ENCODE measurements around the gene MYCL. TPM values are rescaled to one million over a fixed set of nuclear protein-coding genes. Genes with fewer than 3 reads are reported as not detected.

MYCL gene
- total RNA-seq, 1 experiment from 2014 or later, result 31.0 TPM

DNA sequence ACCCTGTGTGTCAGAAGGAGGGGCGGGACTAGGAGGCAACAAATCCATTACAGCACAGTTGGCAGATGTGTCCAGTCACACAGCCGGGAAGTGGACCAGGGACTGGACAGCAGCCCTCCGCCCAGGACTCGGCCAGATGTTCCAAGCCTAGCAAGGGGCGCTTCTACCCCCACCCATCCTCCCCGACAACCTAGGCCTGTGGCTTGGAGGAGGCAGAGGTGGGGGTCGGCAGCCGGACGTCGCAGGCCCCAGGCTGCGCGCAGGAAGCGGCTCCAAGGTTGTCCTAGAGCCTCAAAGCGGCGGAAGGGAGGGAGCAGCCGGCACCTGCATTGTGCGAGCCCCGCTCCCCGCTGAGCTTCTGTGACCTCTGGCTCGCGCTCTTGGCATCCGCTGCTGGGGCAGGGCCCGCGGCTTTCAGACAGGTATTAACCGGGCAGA lies 20.6 kb upstream of the MYCL start (continued):
- TF ChIP-seq, protein P1, sequence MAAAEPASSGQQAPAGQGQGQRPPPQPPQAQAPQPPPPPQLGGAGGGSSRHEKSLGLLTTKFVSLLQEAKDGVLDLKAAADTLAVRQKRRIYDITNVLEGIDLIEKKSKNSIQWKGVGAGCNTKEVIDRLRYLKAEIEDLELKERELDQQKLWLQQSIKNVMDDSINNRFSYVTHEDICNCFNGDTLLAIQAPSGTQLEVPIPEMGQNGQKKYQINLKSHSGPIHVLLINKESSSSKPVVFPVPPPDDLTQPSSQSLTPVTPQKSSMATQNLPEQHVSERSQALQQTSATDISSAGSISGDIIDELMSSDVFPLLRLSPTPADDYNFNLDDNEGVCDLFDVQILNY (CRISPR knock-in tag; IDR thresholded peaks at IDR 0.05), result peak; percentile 75; the same call in 1 of the 2 replicates
- TF ChIP-seq TEAD1 (CRISPR knock-in tag; IDR thresholded peaks at IDR 0.05) (peak; percentile 92; the same call in 1 of the 2 replicates), ETV6 (CRISPR knock-in tag; IDR thresholded peaks at IDR 0.05) (peak; percentile 94), CREM (CRISPR knock-in tag; IDR thresholded peaks at IDR 0.05) (peak; percentile 77; the same call in 1 of the 2 replicates), OVOL2 (CRISPR knock-in tag; IDR thresholded peaks at IDR 0.05; ENCODE audit: borderline replicate concordance) (no peak), ZNF138 (CRISPR knock-in tag; conservative IDR thresholded peaks at IDR 0.05) (0 out of 2 replicates have a peak, but pooled peaks have one; percentile 43), ZNF219 (CRISPR knock-in tag; IDR thresholded peaks at IDR 0.05; ENCODE audit: borderline replicate concordance) (no peak), ZNF317 (CRISPR knock-in tag; IDR thresholded peaks at IDR 0.05; ENCODE audit: borderline replicate concordance, low read depth) (no peak), IRF2 (CRISPR knock-in tag; IDR thresholded peaks at IDR 0.05; ENCODE audit: borderline replicate concordance, low read depth) (no peak), MXD4 (CRISPR knock-in tag; IDR thresholded peaks at IDR 0.05; ENCODE audit: borderline replicate concordance) (no peak), NR1H2 (CRISPR knock-in tag; IDR thresholded peaks at IDR 0.05) (no peak), FOXK1 (CRISPR knock-in tag; IDR thresholded peaks at IDR 0.05) (peak; percentile 70; the same call in 1 of the 2 replicates), HMGA2 (CRISPR knock-in tag; IDR thresholded peaks at IDR 0.05) (no peak), MYBL2 (CRISPR knock-in tag; IDR thresholded peaks at IDR 0.05) (no peak), EMX1 (CRISPR knock-in tag; IDR thresholded peaks at IDR 0.05) (no peak), ZNF121 (CRISPR knock-in tag; IDR thresholded peaks at IDR 0.05) (peak; percentile 24; the same call in 1 of the 2 replicates), GABPB1 (CRISPR knock-in tag; IDR thresholded peaks at IDR 0.05) (no peak), FOXP1 (CRISPR knock-in tag; IDR thresholded peaks at IDR 0.05; ENCODE audit: borderline replicate concordance) (peak; percentile 67; the same call in 1 of the 2 replicates), NR3C1 (CRISPR knock-in tag; conservative IDR thresholded peaks at IDR 0.05; ENCODE audit: low read depth) (no peak), ZBTB21 (CRISPR knock-in tag; IDR thresholded peaks at IDR 0.05; ENCODE audit: borderline replicate concordance) (peak; percentile 90), CREB1 (CRISPR knock-in tag; IDR thresholded peaks at IDR 0.05) (no peak)
- TF ChIP-seq, protein P2, sequence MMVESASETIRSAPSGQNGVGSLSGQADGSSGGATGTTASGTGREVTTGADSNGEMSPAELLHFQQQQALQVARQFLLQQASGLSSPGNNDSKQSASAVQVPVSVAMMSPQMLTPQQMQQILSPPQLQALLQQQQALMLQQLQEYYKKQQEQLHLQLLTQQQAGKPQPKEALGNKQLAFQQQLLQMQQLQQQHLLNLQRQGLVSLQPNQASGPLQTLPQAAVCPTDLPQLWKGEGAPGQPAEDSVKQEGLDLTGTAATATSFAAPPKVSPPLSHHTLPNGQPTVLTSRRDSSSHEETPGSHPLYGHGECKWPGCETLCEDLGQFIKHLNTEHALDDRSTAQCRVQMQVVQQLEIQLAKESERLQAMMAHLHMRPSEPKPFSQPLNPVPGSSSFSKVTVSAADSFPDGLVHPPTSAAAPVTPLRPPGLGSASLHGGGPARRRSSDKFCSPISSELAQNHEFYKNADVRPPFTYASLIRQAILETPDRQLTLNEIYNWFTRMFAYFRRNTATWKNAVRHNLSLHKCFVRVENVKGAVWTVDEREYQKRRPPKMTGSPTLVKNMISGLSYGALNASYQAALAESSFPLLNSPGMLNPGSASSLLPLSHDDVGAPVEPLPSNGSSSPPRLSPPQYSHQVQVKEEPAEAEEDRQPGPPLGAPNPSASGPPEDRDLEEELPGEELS (CRISPR knock-in tag; IDR thresholded peaks at IDR 0.05), result peak; percentile 84; the same call in 1 of the 2 replicates
- TF ChIP-seq, protein P3, sequence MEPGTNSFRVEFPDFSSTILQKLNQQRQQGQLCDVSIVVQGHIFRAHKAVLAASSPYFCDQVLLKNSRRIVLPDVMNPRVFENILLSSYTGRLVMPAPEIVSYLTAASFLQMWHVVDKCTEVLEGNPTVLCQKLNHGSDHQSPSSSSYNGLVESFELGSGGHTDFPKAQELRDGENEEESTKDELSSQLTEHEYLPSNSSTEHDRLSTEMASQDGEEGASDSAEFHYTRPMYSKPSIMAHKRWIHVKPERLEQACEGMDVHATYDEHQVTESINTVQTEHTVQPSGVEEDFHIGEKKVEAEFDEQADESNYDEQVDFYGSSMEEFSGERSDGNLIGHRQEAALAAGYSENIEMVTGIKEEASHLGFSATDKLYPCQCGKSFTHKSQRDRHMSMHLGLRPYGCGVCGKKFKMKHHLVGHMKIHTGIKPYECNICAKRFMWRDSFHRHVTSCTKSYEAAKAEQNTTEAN (CRISPR knock-in tag; IDR thresholded peaks at IDR 0.05), result no peak; the same call in 1 of the 2 replicates
- TF ChIP-seq, protein P4, sequence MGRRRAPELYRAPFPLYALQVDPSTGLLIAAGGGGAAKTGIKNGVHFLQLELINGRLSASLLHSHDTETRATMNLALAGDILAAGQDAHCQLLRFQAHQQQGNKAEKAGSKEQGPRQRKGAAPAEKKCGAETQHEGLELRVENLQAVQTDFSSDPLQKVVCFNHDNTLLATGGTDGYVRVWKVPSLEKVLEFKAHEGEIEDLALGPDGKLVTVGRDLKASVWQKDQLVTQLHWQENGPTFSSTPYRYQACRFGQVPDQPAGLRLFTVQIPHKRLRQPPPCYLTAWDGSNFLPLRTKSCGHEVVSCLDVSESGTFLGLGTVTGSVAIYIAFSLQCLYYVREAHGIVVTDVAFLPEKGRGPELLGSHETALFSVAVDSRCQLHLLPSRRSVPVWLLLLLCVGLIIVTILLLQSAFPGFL (CRISPR knock-in tag; IDR thresholded peaks at IDR 0.05; ENCODE audit: borderline replicate concordance), result no peak
- TF ChIP-seq, protein P5, sequence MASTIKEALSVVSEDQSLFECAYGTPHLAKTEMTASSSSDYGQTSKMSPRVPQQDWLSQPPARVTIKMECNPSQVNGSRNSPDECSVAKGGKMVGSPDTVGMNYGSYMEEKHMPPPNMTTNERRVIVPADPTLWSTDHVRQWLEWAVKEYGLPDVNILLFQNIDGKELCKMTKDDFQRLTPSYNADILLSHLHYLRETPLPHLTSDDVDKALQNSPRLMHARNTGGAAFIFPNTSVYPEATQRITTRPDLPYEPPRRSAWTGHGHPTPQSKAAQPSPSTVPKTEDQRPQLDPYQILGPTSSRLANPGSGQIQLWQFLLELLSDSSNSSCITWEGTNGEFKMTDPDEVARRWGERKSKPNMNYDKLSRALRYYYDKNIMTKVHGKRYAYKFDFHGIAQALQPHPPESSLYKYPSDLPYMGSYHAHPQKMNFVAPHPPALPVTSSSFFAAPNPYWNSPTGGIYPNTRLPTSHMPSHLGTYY (CRISPR knock-in tag; IDR thresholded peaks at IDR 0.05), result no peak
- TF ChIP-seq, protein P6, sequence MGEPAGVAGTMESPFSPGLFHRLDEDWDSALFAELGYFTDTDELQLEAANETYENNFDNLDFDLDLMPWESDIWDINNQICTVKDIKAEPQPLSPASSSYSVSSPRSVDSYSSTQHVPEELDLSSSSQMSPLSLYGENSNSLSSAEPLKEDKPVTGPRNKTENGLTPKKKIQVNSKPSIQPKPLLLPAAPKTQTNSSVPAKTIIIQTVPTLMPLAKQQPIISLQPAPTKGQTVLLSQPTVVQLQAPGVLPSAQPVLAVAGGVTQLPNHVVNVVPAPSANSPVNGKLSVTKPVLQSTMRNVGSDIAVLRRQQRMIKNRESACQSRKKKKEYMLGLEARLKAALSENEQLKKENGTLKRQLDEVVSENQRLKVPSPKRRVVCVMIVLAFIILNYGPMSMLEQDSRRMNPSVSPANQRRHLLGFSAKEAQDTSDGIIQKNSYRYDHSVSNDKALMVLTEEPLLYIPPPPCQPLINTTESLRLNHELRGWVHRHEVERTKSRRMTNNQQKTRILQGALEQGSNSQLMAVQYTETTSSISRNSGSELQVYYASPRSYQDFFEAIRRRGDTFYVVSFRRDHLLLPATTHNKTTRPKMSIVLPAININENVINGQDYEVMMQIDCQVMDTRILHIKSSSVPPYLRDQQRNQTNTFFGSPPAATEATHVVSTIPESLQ (CRISPR knock-in tag; IDR thresholded peaks at IDR 0.05), result no peak
- TF ChIP-seq, protein P7, sequence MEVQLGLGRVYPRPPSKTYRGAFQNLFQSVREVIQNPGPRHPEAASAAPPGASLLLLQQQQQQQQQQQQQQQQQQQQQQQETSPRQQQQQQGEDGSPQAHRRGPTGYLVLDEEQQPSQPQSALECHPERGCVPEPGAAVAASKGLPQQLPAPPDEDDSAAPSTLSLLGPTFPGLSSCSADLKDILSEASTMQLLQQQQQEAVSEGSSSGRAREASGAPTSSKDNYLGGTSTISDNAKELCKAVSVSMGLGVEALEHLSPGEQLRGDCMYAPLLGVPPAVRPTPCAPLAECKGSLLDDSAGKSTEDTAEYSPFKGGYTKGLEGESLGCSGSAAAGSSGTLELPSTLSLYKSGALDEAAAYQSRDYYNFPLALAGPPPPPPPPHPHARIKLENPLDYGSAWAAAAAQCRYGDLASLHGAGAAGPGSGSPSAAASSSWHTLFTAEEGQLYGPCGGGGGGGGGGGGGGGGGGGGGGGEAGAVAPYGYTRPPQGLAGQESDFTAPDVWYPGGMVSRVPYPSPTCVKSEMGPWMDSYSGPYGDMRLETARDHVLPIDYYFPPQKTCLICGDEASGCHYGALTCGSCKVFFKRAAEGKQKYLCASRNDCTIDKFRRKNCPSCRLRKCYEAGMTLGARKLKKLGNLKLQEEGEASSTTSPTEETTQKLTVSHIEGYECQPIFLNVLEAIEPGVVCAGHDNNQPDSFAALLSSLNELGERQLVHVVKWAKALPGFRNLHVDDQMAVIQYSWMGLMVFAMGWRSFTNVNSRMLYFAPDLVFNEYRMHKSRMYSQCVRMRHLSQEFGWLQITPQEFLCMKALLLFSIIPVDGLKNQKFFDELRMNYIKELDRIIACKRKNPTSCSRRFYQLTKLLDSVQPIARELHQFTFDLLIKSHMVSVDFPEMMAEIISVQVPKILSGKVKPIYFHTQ (CRISPR knock-in tag; IDR thresholded peaks at IDR 0.05), result no peak
- TF ChIP-seq, protein P8, sequence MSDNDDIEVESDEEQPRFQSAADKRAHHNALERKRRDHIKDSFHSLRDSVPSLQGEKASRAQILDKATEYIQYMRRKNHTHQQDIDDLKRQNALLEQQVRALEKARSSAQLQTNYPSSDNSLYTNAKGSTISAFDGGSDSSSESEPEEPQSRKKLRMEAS (CRISPR knock-in tag; IDR thresholded peaks at IDR 0.05), result peak; percentile 72
